Breast epithelium (tissue), 4 donors: Measurements from ENCODE around the gene ENDOV. TPM values are rescaled to one million over a fixed set of nuclear protein-coding genes. Genes with fewer than 3 reads are reported as not detected.

Source experiments
- DNase-seq, 2 donors: peaks; one replicate each; pipeline ENCODE4 v3.0.0-alpha.2; 2019; ENCODE audit warnings: low spot score in 2 of 2
- H3K27ac ChIP-seq, 2 donors: fragments of 200-600 bp; sonication (generic) in 1 of 2; one replicate each; pipeline ENCODE4 v1.5.1; 2016 to 2019; ENCODE audit warnings: mild to moderate bottlenecking in 1 of 2
- H3K27me3 ChIP-seq, 2 donors: fragments of 200-600 bp; sonication (generic) in 1 of 2; one replicate each; pipeline versions ENCODE4 v1.5.1 to v1.6.0; 2017 to 2019; ENCODE audit warnings: control low read depth in 1 of 2, mild to moderate bottlenecking in 1 of 2
- H3K36me3 ChIP-seq: fragments of 200-600 bp; one replicate; pipeline ENCODE4 v1.5.1; 2019
- H3K4me1 ChIP-seq, 2 donors: fragments of 200-600 bp; sonication (generic); one replicate each; pipeline ENCODE4 v1.5.1; 2016 to 2019; ENCODE audit warnings: control low read depth in 1 of 2
- H3K4me3 ChIP-seq, 3 donors: fragments of 200-600 bp; sonication (generic); 1 replicate in 2 of 3; 2 replicates in 1 of 3; pipeline ENCODE4 v1.5.1; 2016 to 2019; ENCODE audit warnings: mild to moderate bottlenecking in 3 of 3, moderate library complexity in 2 of 3
- H3K9me3 ChIP-seq, 2 donors: fragments of 200-600 bp; sonication (generic) in 1 of 2; one replicate each; pipeline ENCODE4 v1.5.1; 2016 to 2019; ENCODE audit warnings: control low read depth in 1 of 2
- CTCF ChIP-seq, 3 donors: fragments of 450-650 bp; IDR thresholded peaks; one replicate each; pipeline ENCODE4 v1.5.1; 2016 to 2017; ENCODE audit warnings: antibody characterized with exemption in 3 of 3, mild to moderate bottlenecking in 3 of 3, moderate library complexity in 3 of 3
- POLR2A ChIP-seq: fragments of 450-650 bp; IDR thresholded peaks from one replicate; pipeline ENCODE4 v1.6.1; 2016; ENCODE audit warnings: antibody characterized with exemption, mild to moderate bottlenecking, moderate library complexity
- POLR2AphosphoS5 ChIP-seq, 3 donors: sonication (generic); formaldehyde crosslinking; IDR thresholded peaks; one replicate each; pipeline ENCODE4 v1.6.1; 2017; ENCODE audit warnings: antibody characterized with exemption in 3 of 3
- intact Hi-C: fragments of 100-400 bp; cut with DNase I; formaldehyde crosslinking; loops from one replicate; pipeline ENCODE4 v1.15.1; 2023; ENCODE audit warnings: low total_unique reads
- total RNA-seq, 3 donors: library from RNA; depleted of rRNA; stranded (reverse); fragments of >200 nt; gene quantifications; one replicate each; pipeline ENCODE4 v1.1.0, GENCODE V29; 2016

The ENDOV gene
- total RNA-seq, 3 donors from 2014 or later, result 13.8 to 17.0 (median 16.7) TPM

DNA sequence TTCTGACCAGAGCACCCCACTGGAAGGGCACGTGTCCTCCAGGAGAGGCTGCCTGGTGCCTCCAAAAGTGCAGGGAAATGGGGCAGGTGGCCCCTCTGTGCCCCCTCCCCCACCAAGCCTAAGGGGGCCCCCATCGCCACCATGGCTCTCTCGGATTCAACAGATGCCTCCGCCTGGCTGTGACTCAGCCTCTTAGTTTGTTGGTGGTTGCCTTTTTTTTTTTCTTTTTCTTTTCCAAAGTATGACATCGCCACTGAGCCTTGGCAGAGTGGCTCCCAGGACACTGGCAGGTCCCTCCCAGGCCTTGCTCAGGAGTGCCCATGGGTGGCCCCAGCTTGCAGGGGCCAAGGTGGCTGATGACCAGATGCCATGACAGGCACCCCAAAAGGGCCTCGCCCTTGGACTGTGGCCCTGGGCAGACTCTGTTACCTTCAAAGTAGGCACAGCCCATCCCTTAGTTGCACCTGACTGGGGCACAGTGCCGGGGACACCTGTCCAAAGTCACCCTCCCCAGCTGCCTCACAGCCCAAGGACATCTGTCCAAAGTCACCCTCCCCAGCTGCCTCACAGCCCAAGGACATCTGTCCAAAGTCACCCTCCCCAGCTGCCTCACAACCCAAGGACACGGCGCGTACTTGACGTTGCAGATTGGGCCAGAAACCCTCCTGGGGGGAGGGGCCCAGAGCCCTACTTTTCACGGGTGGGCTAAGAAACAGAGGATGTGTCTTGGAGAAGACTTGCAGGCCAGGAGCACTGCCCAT, 31.9 kb downstream of the ENDOV start:
- no peaks in the 10 kb centered on the region for H3K4me1 ChIP-seq
- H3K9me3 ChIP-seq, result no peaks in the 10 kb centered on the region
- TF ChIP-seq POLR2AphosphoS5 (IDR thresholded peaks at IDR 0.05) (no peak), POLR2A (no peak), CTCF (IDR thresholded peaks at IDR 0.05) (no peak)
- intact Hi-C loops, result no loop called here
- H3K27me3 ChIP-seq, result no peaks in the 10 kb centered on the region
- H3K4me3 ChIP-seq, result no peak overlapping the region
- DNase-seq, result no peak
- H3K36me3 ChIP-seq, result no peaks in the 10 kb centered on the region
- no peak overlapping the region for H3K27ac ChIP-seq

DNA sequence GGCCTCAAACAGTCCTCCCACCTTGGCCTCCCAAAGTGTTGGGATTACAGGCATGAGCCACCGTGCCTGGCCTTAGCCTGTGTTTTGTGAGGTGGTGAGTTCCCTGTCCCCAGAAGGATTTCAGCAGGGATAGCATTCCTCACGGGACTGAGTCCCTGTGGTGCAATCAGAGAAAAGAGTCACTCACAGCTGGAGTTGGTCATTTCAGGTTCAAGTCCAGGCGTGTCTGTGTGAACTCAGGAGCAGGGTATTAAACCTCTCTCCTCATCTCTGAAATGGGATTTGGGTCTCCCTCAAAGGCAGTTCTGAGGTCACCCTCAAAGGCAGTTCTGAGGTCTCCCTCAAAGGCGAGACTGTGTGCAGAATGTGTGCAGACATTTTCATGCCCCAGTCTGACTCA, 32.8 kb downstream of the ENDOV start:
- no peak overlapping the region for H3K4me3 ChIP-seq
- H3K4me1 ChIP-seq, result no peaks in the 10 kb centered on the region
- no peaks in the 10 kb centered on the region for H3K9me3 ChIP-seq
- H3K27me3 ChIP-seq, result no peaks in the 10 kb centered on the region
- intact Hi-C loops, result no loop called here
- no peak for DNase-seq
- no peaks in the 10 kb centered on the region for H3K36me3 ChIP-seq
- H3K27ac ChIP-seq, result no peak overlapping the region
- TF ChIP-seq CTCF (IDR thresholded peaks at IDR 0.05), result no peak
- TF ChIP-seq POLR2AphosphoS5 (IDR thresholded peaks at IDR 0.05), result no peak
- no peak for TF ChIP-seq POLR2A

DNA sequence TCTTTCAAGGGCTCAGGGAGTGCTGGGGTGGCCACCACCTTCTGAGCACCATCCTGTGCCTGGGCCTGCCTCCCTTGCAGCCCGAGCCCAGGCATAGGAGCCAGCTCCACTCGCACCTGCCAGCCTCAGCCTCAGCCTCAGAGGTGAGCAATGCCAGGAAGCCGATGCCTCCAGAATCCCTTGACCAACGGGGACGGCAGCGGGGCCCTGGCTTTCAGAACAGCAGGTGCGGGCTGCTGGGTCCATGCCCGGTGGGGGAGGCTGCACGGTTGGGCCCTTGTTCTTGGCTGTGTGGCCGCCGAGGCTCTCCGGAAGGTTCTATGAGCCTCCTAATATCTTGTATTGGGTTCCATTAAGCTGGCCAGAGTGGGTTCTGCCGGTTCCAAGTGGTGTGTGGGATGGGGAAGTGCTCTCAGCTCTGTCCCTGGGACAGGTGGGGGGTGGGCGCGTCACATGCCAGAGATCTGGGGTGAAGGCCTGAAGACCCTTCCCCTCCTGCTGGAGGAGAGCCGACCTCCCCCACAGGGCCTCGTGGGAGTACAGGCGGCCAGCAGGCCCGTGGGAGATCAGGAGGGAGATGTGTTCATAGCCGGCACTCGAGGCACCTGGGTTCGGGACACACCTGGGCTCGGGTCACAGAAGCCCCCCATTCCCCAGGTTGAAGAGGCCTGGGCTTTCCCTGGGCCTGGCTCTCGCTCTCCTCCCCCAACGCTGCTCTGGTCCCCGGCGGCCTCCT, 34.4 kb downstream of the ENDOV start:
- Histone ChIP-seq H3K27ac (no peak overlapping the region), H3K36me3 (no peaks in the 10 kb centered on the region), H3K4me3 (no peak overlapping the region), H3K9me3 (no peaks in the 10 kb centered on the region), H3K27me3 (no peaks in the 10 kb centered on the region), H3K4me1 (no peaks in the 10 kb centered on the region)
- DNase-seq, result no peak
- intact Hi-C loops, result no loop called here
- TF ChIP-seq CTCF (IDR thresholded peaks at IDR 0.05) (no peak), POLR2AphosphoS5 (IDR thresholded peaks at IDR 0.05) (no peak), POLR2A (no peak)

DNA sequence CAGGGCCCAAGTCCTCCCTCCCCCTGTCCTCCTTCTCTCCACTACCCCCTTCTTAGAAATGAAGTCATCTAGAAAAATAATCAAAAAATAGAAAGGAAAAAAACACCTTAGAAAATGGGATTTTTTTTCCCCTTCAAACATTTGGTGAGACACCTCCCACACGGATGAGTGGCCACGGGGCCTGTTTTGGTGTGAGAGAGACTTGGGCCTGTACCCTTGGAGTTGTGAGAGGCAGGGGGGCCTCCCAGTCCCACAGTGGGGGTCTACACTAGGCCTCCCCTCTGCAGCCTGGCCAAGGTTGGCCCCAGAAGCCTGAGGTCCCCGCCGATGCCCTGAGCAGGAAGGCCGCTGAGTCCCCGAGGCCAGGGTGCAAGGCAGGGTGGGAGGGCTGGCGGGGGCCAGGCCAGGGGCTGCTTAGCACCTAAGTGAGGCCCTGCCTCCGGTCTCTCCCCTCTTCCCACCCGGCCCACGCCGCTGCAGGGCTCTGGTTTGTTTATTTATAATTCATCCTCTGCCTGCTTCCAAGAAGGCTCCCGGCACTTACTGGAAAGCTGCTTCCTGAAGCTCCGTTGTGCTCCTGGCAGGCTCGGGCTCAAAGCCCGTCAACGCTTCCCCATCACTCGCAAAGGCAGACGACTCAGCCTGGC, 35.1 kb downstream of the ENDOV start:
- H3K4me3 ChIP-seq, result no peak overlapping the region
- DNase-seq, result no peak
- H3K27ac ChIP-seq, result no peak overlapping the region
- intact Hi-C loops, result no loop called here
- no peaks in the 10 kb centered on the region for H3K9me3 ChIP-seq
- no peaks in the 10 kb centered on the region for H3K4me1 ChIP-seq
- TF ChIP-seq POLR2AphosphoS5 (IDR thresholded peaks at IDR 0.05), result no peak
- H3K36me3 ChIP-seq, result no peaks in the 10 kb centered on the region
- no peaks in the 10 kb centered on the region for H3K27me3 ChIP-seq

GRCh38 chr17:80451104-80451775, 36.3 kb downstream of the ENDOV start:
- Histone ChIP-seq H3K4me1 (no peaks in the 10 kb centered on the region), H3K27me3 (no peaks in the 10 kb centered on the region), H3K4me3 (no peak overlapping the region), H3K36me3 (no peaks in the 10 kb centered on the region), H3K9me3 (no peaks in the 10 kb centered on the region), H3K27ac (no peak overlapping the region)
- intact Hi-C loops, result no loop called here
- DNase-seq, result no peak
- TF ChIP-seq POLR2AphosphoS5 (IDR thresholded peaks at IDR 0.05) (no peak), POLR2A (no peak), CTCF (IDR thresholded peaks at IDR 0.05) (no peak)
